ENCODE measurements around the gene ACAP1.
"Not testable (repeated sequence)": the region's sequence is repeated elsewhere in the genome, so short reads cannot be mapped to it uniquely, and the experiment has no call there.

Gene ACAP1

GRCh38 chr17:7356072-7356549 is 19.8 kb downstream of the ACAP1 start:
- in situ Hi-C loops (cut with MboI; ENCODE audit: low sequenced_read_pairs, unreplicated experiment), result no loop called here
- DNase-seq (ENCODE audit: low spot score), result peak; percentile 90
- TF ChIP-seq, protein P1, sequence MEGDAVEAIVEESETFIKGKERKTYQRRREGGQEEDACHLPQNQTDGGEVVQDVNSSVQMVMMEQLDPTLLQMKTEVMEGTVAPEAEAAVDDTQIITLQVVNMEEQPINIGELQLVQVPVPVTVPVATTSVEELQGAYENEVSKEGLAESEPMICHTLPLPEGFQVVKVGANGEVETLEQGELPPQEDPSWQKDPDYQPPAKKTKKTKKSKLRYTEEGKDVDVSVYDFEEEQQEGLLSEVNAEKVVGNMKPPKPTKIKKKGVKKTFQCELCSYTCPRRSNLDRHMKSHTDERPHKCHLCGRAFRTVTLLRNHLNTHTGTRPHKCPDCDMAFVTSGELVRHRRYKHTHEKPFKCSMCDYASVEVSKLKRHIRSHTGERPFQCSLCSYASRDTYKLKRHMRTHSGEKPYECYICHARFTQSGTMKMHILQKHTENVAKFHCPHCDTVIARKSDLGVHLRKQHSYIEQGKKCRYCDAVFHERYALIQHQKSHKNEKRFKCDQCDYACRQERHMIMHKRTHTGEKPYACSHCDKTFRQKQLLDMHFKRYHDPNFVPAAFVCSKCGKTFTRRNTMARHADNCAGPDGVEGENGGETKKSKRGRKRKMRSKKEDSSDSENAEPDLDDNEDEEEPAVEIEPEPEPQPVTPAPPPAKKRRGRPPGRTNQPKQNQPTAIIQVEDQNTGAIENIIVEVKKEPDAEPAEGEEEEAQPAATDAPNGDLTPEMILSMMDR (IDR thresholded peaks at IDR 0.05; ENCODE audit: borderline replicate concordance, control extremely low read depth, extremely low read depth, insufficient read depth, missing control alignments), result peak; percentile 99

- in situ Hi-C loops (cut with MboI; ENCODE audit: low sequenced_read_pairs, unreplicated experiment), result no loop called here
- TF ChIP-seq, protein P1 (IDR thresholded peaks at IDR 0.05; ENCODE audit: borderline replicate concordance, control extremely low read depth, extremely low read depth, insufficient read depth, missing control alignments), result no peak
- DNase-seq (ENCODE audit: low spot score), result no peak
Observed at GRCh38 chr17:7356756-7357155, 20.4 kb downstream of the ACAP1 start.

- TF ChIP-seq, protein P1 (IDR thresholded peaks at IDR 0.05; ENCODE audit: borderline replicate concordance, control extremely low read depth, extremely low read depth, insufficient read depth, missing control alignments), result no peak
- in situ Hi-C loops (cut with MboI; ENCODE audit: low sequenced_read_pairs, unreplicated experiment), result no loop called here
Observed at GRCh38 chr17:7357381-7357780, 21.1 kb downstream of the ACAP1 start.

GRCh38 chr17:7361906-7362305 is 25.6 kb downstream of the ACAP1 start:
- TF ChIP-seq, protein P1 (IDR thresholded peaks at IDR 0.05; ENCODE audit: borderline replicate concordance, control extremely low read depth, extremely low read depth, insufficient read depth, missing control alignments), result no peak
- DNase-seq (ENCODE audit: low spot score), result no peak
- in situ Hi-C loops (cut with MboI; ENCODE audit: low sequenced_read_pairs, unreplicated experiment), result no loop called here

More at GRCh38 chr17:7357381-7357780, 21.1 kb downstream of the ACAP1 start:
- DNase-seq (ENCODE audit: low spot score), result no peak

DNA sequence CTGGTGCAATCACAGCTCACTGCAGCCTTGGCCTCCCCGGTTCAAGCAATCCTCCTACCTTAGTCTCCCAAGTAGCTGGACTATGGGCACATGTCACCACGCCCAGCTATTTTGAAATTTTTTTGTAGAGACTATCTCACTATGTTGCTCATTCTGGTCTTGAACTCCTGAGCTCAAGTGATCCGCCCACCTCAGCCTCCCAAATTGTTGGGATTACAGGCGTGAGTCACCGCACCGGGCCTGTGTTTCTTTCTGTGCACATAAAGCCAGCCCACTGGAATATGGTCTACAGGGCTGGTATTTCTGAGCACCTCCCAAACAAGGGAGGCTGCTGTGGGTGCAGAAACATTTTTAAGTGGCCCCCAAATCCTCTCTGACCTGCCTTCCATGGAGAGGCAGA is 27.0 kb downstream of the ACAP1 start:
- TF ChIP-seq, protein P1 (IDR thresholded peaks at IDR 0.05; ENCODE audit: borderline replicate concordance, control extremely low read depth, extremely low read depth, insufficient read depth, missing control alignments), result no peak
- DNase-seq (ENCODE audit: low spot score), result no peak
- in situ Hi-C loops (cut with MboI; ENCODE audit: low sequenced_read_pairs, unreplicated experiment), result no loop called here

DNA sequence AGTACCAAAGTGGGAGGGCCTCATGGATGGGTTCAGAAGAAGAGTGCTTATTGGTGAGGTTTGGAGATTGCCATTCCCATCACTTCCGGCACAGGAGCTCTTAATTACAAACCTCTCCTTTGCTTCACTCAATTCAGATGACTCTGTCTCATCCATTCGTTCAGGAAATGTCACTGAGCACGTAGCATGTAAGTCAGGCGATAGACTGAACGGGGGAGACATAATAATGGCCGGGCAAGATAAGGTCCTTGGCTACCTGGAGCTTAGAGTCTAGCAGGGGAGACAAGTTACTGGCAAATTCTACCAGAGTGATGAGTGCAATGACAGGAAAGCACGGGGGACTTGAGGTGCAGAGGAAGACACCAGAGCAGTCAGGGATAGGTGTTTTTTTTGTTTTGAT is 29.6 kb downstream of the ACAP1 start:
- in situ Hi-C loops (cut with MboI; ENCODE audit: low sequenced_read_pairs, unreplicated experiment); DNase-seq (ENCODE audit: low spot score): not testable (repeated sequence)

DNA sequence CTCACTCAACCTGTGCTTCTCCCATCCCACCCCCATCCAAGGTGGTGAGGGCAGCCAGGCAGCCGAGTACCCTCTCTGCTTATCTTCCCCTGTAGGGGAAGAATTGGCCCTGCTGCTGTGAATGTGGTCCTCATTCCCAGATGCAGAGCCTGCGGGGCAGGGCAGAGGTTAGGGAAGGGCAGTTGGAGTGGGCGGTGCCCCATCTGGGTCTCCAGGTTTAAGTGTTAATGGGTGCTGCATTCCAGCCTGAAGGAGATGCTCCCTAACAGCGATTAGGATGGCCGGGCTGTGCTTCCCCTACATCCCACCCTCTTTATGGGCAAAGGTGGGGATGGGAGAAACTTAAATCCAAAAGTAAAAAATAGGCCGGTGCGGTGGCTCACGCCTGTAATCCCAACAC is 30.8 kb downstream of the ACAP1 start:
- in situ Hi-C loops (cut with MboI; ENCODE audit: low sequenced_read_pairs, unreplicated experiment), result no loop called here
- TF ChIP-seq, protein P1 (IDR thresholded peaks at IDR 0.05; ENCODE audit: borderline replicate concordance, control extremely low read depth, extremely low read depth, insufficient read depth, missing control alignments), result no peak
- no peak for DNase-seq (ENCODE audit: low spot score)
